Ishikawa (cell line): Measurements from ENCODE around the gene FZD7.

ENCODE experiments used
- CEBPB ChIP-seq: IDR thresholded peaks from 2 replicates; pipeline ENCODE4 v1.6.1; 2012
- CREB1 ChIP-seq: IDR thresholded peaks from 2 replicates; pipeline ENCODE4 v1.6.1; 2012; ENCODE audit warnings: low read depth
- EP300 ChIP-seq: IDR thresholded peaks from 2 replicates; pipeline ENCODE4 v1.6.1; 2012; ENCODE audit warnings: borderline replicate concordance
- FOXM1 ChIP-seq: IDR thresholded peaks from 2 replicates; pipeline ENCODE4 v1.6.1; 2012; ENCODE audit warnings: low read depth, borderline replicate concordance
- NFIC ChIP-seq: IDR thresholded peaks from 2 replicates; pipeline ENCODE4 v1.6.1; 2012
- RAD21 ChIP-seq: IDR thresholded peaks from 2 replicates; pipeline ENCODE4 v1.6.1; 2012; ENCODE audit warnings: low read depth
- TAF1 ChIP-seq: IDR thresholded peaks from 2 replicates; pipeline ENCODE4 v1.6.1; 2012; ENCODE audit warnings: low read depth, mild to moderate bottlenecking
- TCF12 ChIP-seq: IDR thresholded peaks from 2 replicates; pipeline ENCODE4 v1.6.1; 2012; ENCODE audit warnings: low read depth
- TEAD4 ChIP-seq: IDR thresholded peaks from 2 replicates; pipeline ENCODE4 v1.6.1; 2012
- YY1 ChIP-seq: IDR thresholded peaks from 2 replicates; pipeline ENCODE4 v1.6.1; 2012; ENCODE audit warnings: low read depth
- TF ChIP-seq, protein P1 (sequence below): IDR thresholded peaks from 2 replicates; pipeline ENCODE4 v1.6.1; 2012; ENCODE audit warnings: low read depth, mild to moderate bottlenecking
- TF ChIP-seq, protein P2 (sequence below): IDR thresholded peaks from 2 replicates; pipeline ENCODE4 v1.6.1; 2012
- TF ChIP-seq, protein P3 (sequence below): IDR thresholded peaks from 2 replicates; pipeline ENCODE4 v1.6.1; 2012

DNA sequence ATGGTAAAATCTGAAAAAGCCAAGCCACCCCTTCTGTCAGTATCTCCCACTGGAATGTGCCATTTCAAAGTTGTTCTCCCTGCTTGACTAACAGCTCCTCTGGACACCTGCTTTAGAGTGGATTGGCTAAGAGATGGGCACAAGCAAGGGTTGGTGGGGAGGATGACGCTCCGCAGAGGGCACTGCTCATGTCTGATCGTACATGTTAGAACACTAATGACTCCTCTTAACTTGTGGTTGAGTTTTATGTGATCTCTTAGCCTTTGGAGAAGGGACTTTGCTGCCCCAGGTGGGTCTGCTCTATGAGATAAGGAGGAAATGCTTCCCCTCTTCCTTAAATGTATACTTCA lies 31.2 kb downstream of the FZD7 start:
- TF ChIP-seq, protein P1, sequence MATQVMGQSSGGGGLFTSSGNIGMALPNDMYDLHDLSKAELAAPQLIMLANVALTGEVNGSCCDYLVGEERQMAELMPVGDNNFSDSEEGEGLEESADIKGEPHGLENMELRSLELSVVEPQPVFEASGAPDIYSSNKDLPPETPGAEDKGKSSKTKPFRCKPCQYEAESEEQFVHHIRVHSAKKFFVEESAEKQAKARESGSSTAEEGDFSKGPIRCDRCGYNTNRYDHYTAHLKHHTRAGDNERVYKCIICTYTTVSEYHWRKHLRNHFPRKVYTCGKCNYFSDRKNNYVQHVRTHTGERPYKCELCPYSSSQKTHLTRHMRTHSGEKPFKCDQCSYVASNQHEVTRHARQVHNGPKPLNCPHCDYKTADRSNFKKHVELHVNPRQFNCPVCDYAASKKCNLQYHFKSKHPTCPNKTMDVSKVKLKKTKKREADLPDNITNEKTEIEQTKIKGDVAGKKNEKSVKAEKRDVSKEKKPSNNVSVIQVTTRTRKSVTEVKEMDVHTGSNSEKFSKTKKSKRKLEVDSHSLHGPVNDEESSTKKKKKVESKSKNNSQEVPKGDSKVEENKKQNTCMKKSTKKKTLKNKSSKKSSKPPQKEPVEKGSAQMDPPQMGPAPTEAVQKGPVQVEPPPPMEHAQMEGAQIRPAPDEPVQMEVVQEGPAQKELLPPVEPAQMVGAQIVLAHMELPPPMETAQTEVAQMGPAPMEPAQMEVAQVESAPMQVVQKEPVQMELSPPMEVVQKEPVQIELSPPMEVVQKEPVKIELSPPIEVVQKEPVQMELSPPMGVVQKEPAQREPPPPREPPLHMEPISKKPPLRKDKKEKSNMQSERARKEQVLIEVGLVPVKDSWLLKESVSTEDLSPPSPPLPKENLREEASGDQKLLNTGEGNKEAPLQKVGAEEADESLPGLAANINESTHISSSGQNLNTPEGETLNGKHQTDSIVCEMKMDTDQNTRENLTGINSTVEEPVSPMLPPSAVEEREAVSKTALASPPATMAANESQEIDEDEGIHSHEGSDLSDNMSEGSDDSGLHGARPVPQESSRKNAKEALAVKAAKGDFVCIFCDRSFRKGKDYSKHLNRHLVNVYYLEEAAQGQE: no peak
- no peak for TF ChIP-seq CEBPB
- no peak for TF ChIP-seq EP300
- no peak for TF ChIP-seq RAD21
- no peak for TF ChIP-seq TAF1
- TF ChIP-seq YY1: no peak
- TF ChIP-seq, protein P2, sequence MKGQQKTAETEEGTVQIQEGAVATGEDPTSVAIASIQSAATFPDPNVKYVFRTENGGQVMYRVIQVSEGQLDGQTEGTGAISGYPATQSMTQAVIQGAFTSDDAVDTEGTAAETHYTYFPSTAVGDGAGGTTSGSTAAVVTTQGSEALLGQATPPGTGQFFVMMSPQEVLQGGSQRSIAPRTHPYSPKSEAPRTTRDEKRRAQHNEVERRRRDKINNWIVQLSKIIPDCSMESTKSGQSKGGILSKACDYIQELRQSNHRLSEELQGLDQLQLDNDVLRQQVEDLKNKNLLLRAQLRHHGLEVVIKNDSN: no peak
- no peak for TF ChIP-seq TCF12
- TF ChIP-seq FOXM1: no peak
- TF ChIP-seq, protein P3, sequence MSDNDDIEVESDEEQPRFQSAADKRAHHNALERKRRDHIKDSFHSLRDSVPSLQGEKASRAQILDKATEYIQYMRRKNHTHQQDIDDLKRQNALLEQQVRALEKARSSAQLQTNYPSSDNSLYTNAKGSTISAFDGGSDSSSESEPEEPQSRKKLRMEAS: no peak
- no peak for TF ChIP-seq NFIC
- TF ChIP-seq CREB1: no peak
- no peak for TF ChIP-seq TEAD4
